ENCODE results near the gene P2RX1.

GRCh38 chr17:3959295-3959899 is 43.1 kb upstream of the P2RX1 start:
- TF ChIP-seq CTCF (conservative IDR thresholded peaks at IDR 0.05; ENCODE audit: low read depth in 2 of 2): no peak
- TF ChIP-seq EZH2 (IDR thresholded peaks at IDR 0.05; ENCODE audit: low read depth, unreplicated experiment): no peak
- no peak for TF ChIP-seq POLR2AphosphoS5 (IDR thresholded peaks at IDR 0.05; ENCODE audit: low read depth)
- no peak for TF ChIP-seq EZH2phosphoT487 (IDR thresholded peaks at IDR 0.05; ENCODE audit: unreplicated experiment)
